GM18951 (cell line): ENCODE measurements around the gene ZIC5.

ENCODE experiments used
- POLR2A ChIP-seq: IDR thresholded peaks from 4 replicates; pipeline ENCODE4 v1.6.1; 2011; ENCODE audit warnings: mild to moderate bottlenecking; ENCODE audit not compliant: insufficient read length, insufficient read depth; ENCODE audit errors: extremely low read depth
- in situ Hi-C: fragments of 300-500 bp; cut with MboI; formaldehyde crosslinking; loops from one replicate; pipeline ENCODE4 v1.12.0; 2022; ENCODE audit warnings: low sequenced_read_pairs, mixed read lengths, inconsistent platforms; ENCODE audit not compliant: unreplicated experiment

ZIC5 gene

DNA sequence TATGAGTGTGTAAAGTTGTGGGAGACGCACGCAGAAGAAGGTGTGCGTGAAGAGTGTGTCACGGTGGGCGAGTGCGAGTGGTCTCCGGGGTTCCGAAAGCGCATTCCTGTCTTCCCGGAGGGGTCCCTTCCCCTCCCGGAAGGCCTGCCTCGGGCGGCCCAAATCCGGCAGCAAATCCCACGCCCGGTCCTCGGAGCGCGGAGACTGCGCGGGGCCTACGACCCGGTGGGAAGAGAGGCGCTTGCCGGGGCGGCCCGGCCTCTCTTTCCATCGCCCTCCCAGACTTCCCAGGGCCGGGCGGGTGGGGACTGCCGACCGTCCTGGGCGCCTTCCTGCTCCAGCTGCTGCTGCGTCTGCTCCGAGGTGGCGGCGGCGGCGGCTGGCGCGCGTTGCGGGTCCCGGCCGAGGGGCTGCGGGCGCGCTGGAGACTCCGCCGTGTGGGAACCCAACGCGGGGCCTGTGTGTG lies 2.1 kb downstream of the ZIC5 start:
- in situ Hi-C loops: no loop called here
- no peak for TF ChIP-seq POLR2A

DNA sequence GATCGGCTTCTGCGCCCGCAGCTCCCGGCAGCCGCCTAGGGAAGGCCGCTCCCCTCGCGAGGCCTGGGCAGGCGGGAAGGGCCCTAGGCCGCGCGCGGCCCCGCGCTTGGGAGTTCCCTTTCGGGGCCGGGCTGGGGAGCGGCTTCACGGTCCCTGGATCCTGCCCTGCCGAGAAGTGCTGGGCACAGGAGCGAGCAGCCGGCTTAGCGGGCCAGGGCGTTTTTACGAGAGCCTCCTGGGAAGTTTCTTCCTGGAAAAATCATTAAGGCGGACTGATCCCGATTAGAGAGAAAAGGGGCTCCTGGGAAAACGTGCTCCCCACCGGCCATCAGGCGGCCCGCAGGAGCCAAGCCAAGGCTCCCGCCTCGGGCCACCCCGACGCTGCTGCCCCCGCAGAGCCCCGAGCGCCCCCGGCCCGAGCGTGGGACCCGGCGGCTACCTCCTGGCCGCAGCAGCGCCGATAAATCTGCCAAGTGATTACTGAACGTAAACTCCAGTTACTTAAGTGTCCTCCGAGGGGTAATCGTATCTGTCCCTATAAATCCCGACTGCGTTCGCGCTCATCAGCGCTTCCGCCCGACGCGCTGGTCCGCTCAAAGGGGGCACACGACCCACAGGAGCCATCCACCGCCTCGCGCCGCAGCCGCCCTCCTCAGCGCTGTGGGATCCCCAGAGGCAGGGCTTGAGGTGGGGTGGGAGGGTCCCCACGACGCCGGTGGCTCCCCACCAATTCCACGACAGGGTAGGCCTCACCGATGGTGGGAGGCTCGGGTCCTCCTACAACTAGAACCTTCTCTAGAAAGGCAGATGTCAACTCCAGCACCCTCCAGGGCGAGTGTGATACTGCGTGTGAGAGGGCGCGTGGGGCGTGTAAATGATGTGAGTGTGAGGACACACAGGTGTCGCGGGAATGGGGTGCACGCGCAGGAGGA lies 2.8 kb downstream of the ZIC5 start:
- in situ Hi-C loops: no loop called here
- TF ChIP-seq POLR2A: no peak

DNA sequence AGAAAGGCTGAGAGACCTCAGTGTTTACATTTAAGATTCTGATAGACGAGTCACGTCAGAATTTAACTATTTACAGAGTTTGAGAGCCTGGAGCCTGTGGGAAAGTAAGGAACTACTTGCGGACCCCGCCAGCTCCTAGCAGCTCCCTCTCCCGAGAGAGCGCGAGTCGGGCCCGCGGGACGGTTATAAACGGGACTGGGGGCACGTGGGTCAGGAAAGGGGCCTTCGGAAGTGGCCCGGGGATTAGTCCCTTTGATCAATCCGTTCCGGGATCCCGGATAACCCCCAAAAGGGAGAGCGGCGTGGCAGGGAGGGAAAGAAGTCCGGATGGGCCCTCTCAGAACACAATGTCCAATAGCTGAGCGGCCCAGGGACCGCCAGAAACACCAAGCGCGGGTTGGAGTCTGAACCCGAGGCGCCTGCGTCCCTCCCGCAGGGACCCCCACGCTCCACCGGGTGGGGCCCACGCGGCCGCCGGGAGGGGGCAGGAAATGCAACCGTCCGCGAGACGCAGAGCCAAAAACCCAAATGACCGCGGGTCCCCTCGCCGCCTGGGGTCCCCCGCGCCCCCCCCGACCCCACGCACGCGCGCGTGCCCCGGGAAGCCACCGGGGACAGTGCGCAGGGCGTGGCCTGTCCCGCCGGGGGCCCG lies 3.6 kb downstream of the ZIC5 start:
- TF ChIP-seq POLR2A: no peak
- in situ Hi-C loops: no loop called here

DNA sequence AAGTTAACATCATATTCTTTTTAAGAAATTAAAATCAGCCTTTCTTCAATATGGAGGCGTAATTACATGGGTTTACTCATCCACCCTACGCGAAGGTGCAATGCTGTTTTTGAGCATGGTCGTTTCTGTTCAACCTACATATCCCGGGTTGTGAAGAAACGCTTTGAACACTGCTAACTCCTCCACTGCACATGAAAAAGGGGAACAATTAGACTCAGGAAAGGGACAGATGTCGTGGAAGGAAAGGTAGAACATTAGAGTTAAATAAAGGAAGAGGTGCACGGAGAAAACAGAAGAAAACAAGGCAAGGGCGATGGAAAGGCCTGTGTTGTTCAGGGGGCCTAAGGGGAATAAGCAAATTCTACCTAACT lies 4.1 kb downstream of the ZIC5 start:
- TF ChIP-seq POLR2A: no peak
- in situ Hi-C loops: no loop called here

DNA sequence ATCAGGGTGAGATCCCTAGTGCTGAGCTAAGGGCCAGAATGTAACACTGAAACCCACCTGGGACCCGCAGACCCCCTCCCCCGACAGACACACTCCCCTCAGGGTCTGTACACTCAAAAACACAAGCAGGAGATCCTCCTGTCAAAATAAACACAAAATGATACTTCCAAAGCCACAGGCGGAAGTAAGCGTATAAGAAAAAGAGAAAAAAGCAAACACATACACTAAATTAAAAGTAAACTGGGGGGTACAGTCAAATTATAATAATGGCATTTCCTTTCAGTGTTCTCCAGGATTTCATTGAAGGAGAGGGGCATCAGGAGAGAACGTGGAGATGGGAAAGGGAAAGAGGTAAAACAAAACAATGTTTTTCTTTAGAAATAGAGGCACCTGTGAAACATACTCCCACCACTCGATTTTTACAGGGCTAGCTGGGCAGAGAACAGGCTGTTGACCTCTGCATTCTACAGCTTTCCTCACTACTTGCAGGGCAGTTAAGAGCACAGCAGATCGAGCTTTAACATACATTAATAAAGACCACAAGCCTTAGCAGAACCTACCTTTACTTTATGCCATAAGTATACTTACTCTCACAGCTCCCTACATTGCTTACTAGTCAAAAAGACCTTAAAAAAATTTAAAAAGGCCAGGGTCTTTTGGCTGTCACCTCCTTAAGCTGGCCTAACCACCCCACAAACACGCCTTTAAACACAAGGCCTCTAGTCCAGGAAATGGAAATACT lies 5.3 kb downstream of the ZIC5 start:
- in situ Hi-C loops: no loop called here
- TF ChIP-seq POLR2A: no peak

DNA sequence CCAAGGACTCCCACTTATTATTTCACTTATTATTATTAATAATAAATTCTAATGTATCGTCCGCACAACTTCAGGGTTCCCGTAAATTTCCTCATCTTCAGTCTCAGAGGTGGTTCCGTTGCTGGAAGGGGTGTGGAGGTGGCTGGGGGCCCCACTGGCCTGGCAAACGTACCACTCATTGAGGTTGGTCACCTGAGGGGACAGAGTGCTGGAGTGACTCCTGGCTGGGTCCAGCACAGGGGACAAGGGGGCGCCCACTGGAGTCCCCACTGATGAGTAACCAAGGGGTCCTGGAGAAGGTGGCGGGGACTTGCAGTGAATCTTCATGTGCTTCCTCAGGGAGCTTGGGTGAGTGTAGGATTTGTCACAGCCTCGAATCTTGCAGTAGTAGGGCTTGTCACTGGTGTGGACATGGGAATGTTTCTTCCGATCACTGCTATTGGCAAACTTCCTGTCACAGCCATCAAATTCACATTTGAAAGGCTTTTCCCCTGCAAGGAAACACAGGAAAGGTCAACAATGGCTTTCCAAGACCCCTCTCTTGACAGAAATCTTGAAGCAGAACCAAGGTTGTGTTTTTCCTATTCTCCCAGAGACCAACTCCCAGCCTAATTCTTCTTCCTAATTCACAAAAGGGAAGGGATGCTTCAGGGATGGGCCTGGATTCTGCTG lies 6.1 kb downstream of the ZIC5 start:
- in situ Hi-C loops: no loop called here

DNA sequence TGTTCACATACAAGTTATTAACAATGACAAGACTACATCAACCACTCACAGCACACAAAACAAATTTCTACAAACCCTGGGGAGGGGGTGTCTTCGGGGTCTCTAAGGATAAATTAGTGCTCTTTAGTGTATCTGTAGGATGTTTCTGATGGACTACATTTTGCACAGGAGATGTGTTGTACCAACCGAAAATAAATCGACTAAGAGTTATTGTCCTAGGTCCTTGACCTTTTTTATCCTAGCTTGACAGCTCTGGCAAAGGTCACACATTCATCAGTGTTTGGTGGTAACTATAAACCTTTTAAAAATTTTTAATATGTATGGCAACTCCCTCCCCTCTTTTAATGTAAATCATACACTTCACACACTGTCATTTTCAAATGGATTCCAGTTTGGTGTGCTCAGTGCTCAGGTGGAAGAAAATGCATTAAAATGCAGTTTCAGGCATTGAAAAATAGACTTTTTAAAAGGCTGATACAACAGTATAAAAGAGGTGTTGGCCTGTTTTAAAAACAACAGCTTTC lies 7.7 kb downstream of the ZIC5 start:
- in situ Hi-C loops: no loop called here
- no peak for TF ChIP-seq POLR2A

More for the DNA sequence above, 6.1 kb downstream of the ZIC5 start:
- no peak for TF ChIP-seq POLR2A

DNA sequence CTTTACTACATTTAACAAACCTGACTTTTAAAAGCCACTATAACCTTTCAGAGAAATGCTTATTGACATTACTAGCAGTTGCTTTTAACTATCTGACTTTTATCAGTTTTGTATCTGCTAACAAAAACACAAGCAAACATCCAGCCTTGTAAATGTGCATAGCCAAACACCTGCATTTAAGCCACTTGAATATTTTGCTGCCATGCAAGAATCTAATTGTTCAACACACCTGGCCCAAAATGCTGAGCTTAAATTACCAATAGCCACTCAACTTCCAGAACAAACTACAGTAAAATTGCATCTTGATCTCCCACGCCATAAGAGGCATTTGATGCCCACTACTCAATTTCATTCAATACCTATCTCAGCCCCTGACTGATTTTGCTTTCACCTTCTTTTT lies 9.3 kb downstream of the ZIC5 start:
- in situ Hi-C loops: no loop called here
- no peak for TF ChIP-seq POLR2A

DNA sequence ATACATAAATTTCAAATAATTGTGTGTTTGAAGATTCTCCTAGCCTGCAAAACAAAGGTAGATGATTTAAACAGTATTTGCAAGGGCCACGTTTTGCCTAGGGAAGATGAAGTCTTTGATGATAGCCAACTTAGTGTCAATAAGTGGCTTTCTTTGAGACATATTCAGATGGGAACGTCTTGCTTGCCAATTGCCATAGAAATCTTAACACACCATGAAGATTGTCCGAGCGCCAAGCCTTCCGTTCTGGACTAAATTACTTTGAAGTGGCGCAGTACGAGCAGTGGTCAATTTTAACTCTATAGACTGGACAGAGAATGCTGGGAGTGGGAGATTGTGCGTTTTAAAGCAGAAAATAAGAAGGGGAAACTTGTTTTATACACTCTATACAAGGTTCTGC lies 9.9 kb downstream of the ZIC5 start:
- TF ChIP-seq POLR2A: no peak
- in situ Hi-C loops: no loop called here

DNA sequence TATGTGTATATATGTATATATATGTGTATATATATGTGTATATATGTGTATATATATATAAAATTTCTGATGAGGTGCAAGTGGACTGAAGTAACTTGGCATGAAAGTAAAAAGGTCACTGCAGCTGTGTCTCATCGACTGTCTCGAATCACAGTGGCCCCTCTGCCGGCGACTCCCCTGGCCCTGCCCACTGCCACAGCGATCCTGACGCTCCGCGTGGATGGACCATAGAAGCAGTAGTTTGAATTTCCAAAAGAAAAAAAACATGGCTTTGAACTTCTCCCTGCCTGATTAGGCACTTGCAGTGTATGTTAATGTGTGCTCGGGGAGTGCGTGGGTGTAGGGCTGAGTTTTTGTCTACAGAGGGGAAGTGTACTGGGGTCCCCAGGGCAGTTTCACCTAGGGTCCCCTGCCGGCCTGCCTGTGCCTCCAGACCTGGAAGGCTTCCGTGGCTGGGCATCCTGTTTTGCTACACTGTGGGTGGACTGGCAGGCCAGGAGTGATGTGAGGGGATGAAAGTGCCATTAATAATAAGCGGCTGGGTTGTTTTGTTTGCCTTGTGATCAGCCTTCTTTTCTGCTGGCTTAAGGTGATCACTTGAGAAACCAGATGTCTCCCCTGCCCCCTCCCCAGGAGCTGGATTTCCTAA lies 10.8 kb downstream of the ZIC5 start:
- in situ Hi-C loops: no loop called here
- no peak for TF ChIP-seq POLR2A

DNA sequence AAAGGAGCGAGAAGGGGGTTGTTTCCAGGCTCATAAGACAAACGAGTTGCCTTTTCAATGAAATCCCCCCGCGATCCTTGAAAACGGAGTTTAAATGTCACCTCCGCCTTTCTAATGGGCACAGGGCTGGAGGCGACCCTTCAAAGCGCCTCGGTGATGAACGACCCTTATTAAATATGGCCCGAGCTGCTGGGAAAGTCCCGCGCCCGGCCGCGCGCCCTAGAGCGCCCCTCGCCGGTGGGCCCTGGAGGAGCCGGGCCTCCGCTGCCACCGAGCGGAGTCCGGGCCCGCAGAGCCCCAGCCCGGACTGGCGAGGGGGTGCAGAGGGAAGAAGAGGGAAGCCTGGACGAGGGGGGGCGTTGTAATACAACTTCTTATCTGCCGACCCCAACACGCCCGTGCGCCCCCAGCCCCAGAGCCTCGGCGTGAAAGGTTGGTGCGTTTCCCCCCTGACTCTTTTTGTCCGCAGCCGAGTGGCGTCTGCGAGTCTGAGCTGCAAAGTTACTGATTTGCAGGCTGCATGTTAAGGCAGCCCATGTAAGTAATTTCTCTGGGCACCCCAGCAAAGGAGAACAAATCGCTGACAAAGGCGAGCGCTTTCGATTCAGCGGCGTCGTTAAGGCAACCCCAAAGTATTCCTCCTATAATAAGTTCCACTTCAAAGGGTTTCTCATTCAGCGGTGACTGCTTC lies 11.9 kb downstream of the ZIC5 start:
- in situ Hi-C loops: no loop called here
- TF ChIP-seq POLR2A: no peak

DNA sequence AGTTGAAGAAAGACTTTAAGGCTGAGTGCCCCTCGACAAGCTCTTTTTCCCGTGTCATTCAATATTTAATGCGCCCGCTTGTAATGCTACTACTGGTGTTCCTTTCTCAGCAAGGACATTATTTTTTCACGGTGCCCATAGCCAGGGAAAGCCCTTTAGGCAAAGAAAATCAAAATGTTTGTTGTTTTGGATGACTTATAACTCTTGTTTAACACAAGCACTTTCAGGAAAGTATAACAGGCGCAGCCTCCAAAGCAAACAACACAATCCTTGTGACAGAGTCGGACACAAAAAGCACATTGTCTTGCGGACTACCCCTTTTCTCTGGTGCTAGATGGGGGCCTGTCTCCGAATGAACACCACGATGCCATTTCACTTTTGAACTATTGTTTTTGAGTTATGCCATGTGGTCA lies 12.4 kb downstream of the ZIC5 start:
- no peak for TF ChIP-seq POLR2A
- in situ Hi-C loops: no loop called here
